Measurements from ENCODE around the gene TNFRSF12A.

GRCh38 chr16:3065742-3066439 lies 45.7 kb downstream of the TNFRSF12A start:
- no peak for TF ChIP-seq POLR2A (IDR thresholded peaks at IDR 0.05)
- TF ChIP-seq, protein P1, sequence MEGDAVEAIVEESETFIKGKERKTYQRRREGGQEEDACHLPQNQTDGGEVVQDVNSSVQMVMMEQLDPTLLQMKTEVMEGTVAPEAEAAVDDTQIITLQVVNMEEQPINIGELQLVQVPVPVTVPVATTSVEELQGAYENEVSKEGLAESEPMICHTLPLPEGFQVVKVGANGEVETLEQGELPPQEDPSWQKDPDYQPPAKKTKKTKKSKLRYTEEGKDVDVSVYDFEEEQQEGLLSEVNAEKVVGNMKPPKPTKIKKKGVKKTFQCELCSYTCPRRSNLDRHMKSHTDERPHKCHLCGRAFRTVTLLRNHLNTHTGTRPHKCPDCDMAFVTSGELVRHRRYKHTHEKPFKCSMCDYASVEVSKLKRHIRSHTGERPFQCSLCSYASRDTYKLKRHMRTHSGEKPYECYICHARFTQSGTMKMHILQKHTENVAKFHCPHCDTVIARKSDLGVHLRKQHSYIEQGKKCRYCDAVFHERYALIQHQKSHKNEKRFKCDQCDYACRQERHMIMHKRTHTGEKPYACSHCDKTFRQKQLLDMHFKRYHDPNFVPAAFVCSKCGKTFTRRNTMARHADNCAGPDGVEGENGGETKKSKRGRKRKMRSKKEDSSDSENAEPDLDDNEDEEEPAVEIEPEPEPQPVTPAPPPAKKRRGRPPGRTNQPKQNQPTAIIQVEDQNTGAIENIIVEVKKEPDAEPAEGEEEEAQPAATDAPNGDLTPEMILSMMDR (IDR thresholded peaks at IDR 0.05): no peak

All from vagina (tissue), 2 donors.